NCI-H146 treated with DMSO at 0.1 percent for 48 hours (cell line): ENCODE measurements around the gene LIPT2.

Experiments
- DNase-seq: peaks from one replicate; lab custom pipeline; 2025; ENCODE audit not compliant: unreplicated experiment; lab: John Stamatoyannopoulos, UW

LIPT2 gene

GRCh38 chr11:74466916-74467885 lies 26.3 kb downstream of the LIPT2 start, which contains the start of gene KCNE3:
Gene KCNE3, minus strand, starts transcription at chr11:74467549. Its CDS starts 9,986 bp downstream, at chr11:74457563.
- DNase-seq = no peak

- DNase-seq = no peak
Measured at GRCh38 chr11:74465291-74465708, 28.2 kb downstream of the LIPT2 start.

- no peak for DNase-seq
Measured at GRCh38 chr11:74464746-74465145, 28.8 kb downstream of the LIPT2 start.

GRCh38 chr11:74463216-74463615 lies 30.3 kb downstream of the LIPT2 start:
- DNase-seq = no peak

GRCh38 chr11:74462631-74463030 lies 30.9 kb downstream of the LIPT2 start:
- no peak for DNase-seq

GRCh38 chr11:74462009-74462408 lies 31.5 kb downstream of the LIPT2 start:
- DNase-seq = no peak

- no peak for DNase-seq
Measured at GRCh38 chr11:74460481-74461154, 32.9 kb downstream of the LIPT2 start.

- no peak for DNase-seq
Measured at GRCh38 chr11:74460065-74460464, 33.5 kb downstream of the LIPT2 start.

GRCh38 chr11:74459584-74459983 lies 33.9 kb downstream of the LIPT2 start:
- DNase-seq = no peak

- DNase-seq = no peak
Measured at GRCh38 chr11:74457356-74457755, 36.2 kb downstream of the LIPT2 start.

GRCh38 chr11:74453373-74453975 lies 40.0 kb downstream of the LIPT2 start:
- DNase-seq = peak; percentile 43

- DNase-seq = no peak
Measured at GRCh38 chr11:74452366-74452765, 41.2 kb downstream of the LIPT2 start.

GRCh38 chr11:74450318-74450717 lies 43.2 kb downstream of the LIPT2 start:
- no peak for DNase-seq

- peak; percentile 80 for DNase-seq
Measured at GRCh38 chr11:74449369-74449931, 44.1 kb downstream of the LIPT2 start.

GRCh38 chr11:74447720-74448119 lies 45.8 kb downstream of the LIPT2 start:
- DNase-seq = no peak

GRCh38 chr11:74446532-74446938 lies 47.0 kb downstream of the LIPT2 start:
- no peak for DNase-seq

GRCh38 chr11:74444173-74444826 lies 49.2 kb downstream of the LIPT2 start:
- no peak for DNase-seq

- peak; percentile 75 for DNase-seq
Measured at GRCh38 chr11:74443071-74443864, 50.3 kb downstream of the LIPT2 start.

GRCh38 chr11:74442636-74443035 lies 50.9 kb downstream of the LIPT2 start:
- no peak for DNase-seq
